T-helper 2 cell treated with Interferon-gamma antibody and Interleukin-4, amounts not matched to agents 100 ng/mL and 5 ng/mL, for 36 hours (primary cell): ENCODE results near the gene ACTN4. TPM values are rescaled to one million over a fixed set of nuclear protein-coding genes. Genes with fewer than 3 reads are reported as not detected.

Experiments
- intact Hi-C: fragments of 100-400 bp; cut with micrococcal nuclease; formaldehyde crosslinking; loops from one replicate; pipeline ENCODE4 v1.15.1; 2023
- total RNA-seq: library from RNA; stranded (reverse); gene quantifications from 2 replicates; pipeline ENCODE4 v1.2.3, GENCODE V29; 2022

The ACTN4 gene
- total RNA-seq, 1 donor from 2014 or later = 425 TPM

GRCh38 chr19:38721979-38722773, 74.7 kb downstream of the ACTN4 start:
- intact Hi-C loops = no loop called here

GRCh38 chr19:38722947-38723605, 75.6 kb downstream of the ACTN4 start:
- intact Hi-C loops = no loop called here

GRCh38 chr19:38723606-38723965, 76.1 kb downstream of the ACTN4 start:
- intact Hi-C loops = no loop called here

GRCh38 chr19:38723990-38724854, 76.8 kb downstream of the ACTN4 start:
- intact Hi-C loops = no loop called here

GRCh38 chr19:38725469-38726283, 78.2 kb downstream of the ACTN4 start:
- intact Hi-C loops = no loop called here

- intact Hi-C loops = no loop called here
These were observed 78.8 kb downstream of the ACTN4 start for GRCh38 chr19:38726284-38726673.

GRCh38 chr19:38726761-38727301, 79.4 kb downstream of the ACTN4 start:
- intact Hi-C loops = no loop called here

- intact Hi-C loops = no loop called here
These were observed 79.9 kb downstream of the ACTN4 start for GRCh38 chr19:38727306-38727867.

GRCh38 chr19:38727868-38728660, 80.6 kb downstream of the ACTN4 start:
- intact Hi-C loops = no loop called here

- intact Hi-C loops = loop anchor here (1.0 kb wide), 2 partner anchors 140 to 201 kb away; partner anchors contain the start of genes MRPS12 and SARS2
These were observed 81.5 kb downstream of the ACTN4 start for GRCh38 chr19:38728752-38729541.

GRCh38 chr19:38729653-38730469, 82.4 kb downstream of the ACTN4 start:
- intact Hi-C loops = loop anchor here (1.0 kb wide), 2 partner anchors 139 to 200 kb away; partner anchors contain the start of genes MRPS12 and SARS2

- intact Hi-C loops = no loop called here
These were observed 83.0 kb downstream of the ACTN4 start for GRCh38 chr19:38730470-38730730.

GRCh38 chr19:38730731-38731589, 83.5 kb downstream of the ACTN4 start:
- intact Hi-C loops = no loop called here

GRCh38 chr19:38731654-38732301, 84.3 kb downstream of the ACTN4 start:
- intact Hi-C loops = no loop called here

GRCh38 chr19:38733241-38733492, 85.7 kb downstream of the ACTN4 start:
- intact Hi-C loops = no loop called here

GRCh38 chr19:38733493-38734175, 86.2 kb downstream of the ACTN4 start:
- intact Hi-C loops = no loop called here

- intact Hi-C loops = no loop called here
These were observed 86.7 kb downstream of the ACTN4 start for GRCh38 chr19:38734176-38734425.
